NCI-H774 (cell line): Measurements from ENCODE around the gene CCNA2.

Source experiments
- DNase-seq: peaks from one replicate; lab custom pipeline; 2025; lab: John Stamatoyannopoulos, UW

CCNA2 gene

GRCh38 chr4:121823505-121824170, at the start of gene CCNA2:
Gene CCNA2, minus strand, starts transcription at chr4:121823883. Its CDS starts 255 bp downstream, at chr4:121823628.
- DNase-seq = peak; percentile 78

GRCh38 chr4:121869841-121870822, 46.4 kb upstream of the CCNA2 start, which contains the start of gene BBS7:
Gene BBS7, minus strand, starts transcription at chr4:121870474. Its CDS starts 161 bp downstream, at chr4:121870313.
- peak; percentile 85 for DNase-seq

GRCh38 chr4:121863799-121864198, 40.1 kb upstream of the CCNA2 start:
- no peak for DNase-seq

GRCh38 chr4:121861426-121861825, 37.7 kb upstream of the CCNA2 start:
- no peak for DNase-seq

GRCh38 chr4:121860121-121860520, 36.4 kb upstream of the CCNA2 start:
- DNase-seq = no peak

- DNase-seq = no peak
Observed at GRCh38 chr4:121851354-121851753, 27.7 kb upstream of the CCNA2 start.

GRCh38 chr4:121846662-121847061, 23.0 kb upstream of the CCNA2 start:
- DNase-seq = no peak

GRCh38 chr4:121842862-121843261, 19.2 kb upstream of the CCNA2 start:
- DNase-seq = no peak

- no peak for DNase-seq
Observed at GRCh38 chr4:121838136-121838535, 14.5 kb upstream of the CCNA2 start.

GRCh38 chr4:121829511-121829910, 5.8 kb upstream of the CCNA2 start:
- DNase-seq = no peak

- no peak for DNase-seq
Observed at GRCh38 chr4:121827853-121828252, 4.2 kb upstream of the CCNA2 start.

- DNase-seq = no peak
Observed at GRCh38 chr4:121824950-121825349, 1.3 kb upstream of the CCNA2 start.

- no peak for DNase-seq
Observed at GRCh38 chr4:121824171-121824527, 466 bp upstream of the CCNA2 start.

- no peak for DNase-seq
Observed at GRCh38 chr4:121822796-121823504, 733 bp downstream of the CCNA2 start.

- no peak for DNase-seq
Observed at GRCh38 chr4:121822047-121822446, 1.6 kb downstream of the CCNA2 start.

- DNase-seq = no peak
Observed at GRCh38 chr4:121819216-121819965, 4.3 kb downstream of the CCNA2 start.

GRCh38 chr4:121818215-121818614, 5.5 kb downstream of the CCNA2 start:
- no peak for DNase-seq

- no peak for DNase-seq
Observed at GRCh38 chr4:121817701-121818100, 6.0 kb downstream of the CCNA2 start.

- DNase-seq = no peak
Observed at GRCh38 chr4:121817006-121817405, 6.7 kb downstream of the CCNA2 start.

- DNase-seq = no peak
Observed at GRCh38 chr4:121814756-121815155, 8.9 kb downstream of the CCNA2 start.

- no peak for DNase-seq
Observed at GRCh38 chr4:121811122-121811521, 12.6 kb downstream of the CCNA2 start.

GRCh38 chr4:121806411-121806810, 17.3 kb downstream of the CCNA2 start:
- no peak for DNase-seq
